A673 (cell line): Measurements from ENCODE around the gene SKI. TPM values are rescaled to one million over a fixed set of nuclear protein-coding genes. Genes with fewer than 3 reads are reported as not detected.
A peak's percentile ranks its signal among the peaks of the same experiment; 100 is the strongest.

Experiments used
- BruUV-seq: library from RNA; stranded (reverse); fragments of 400-500 nt; replicated peaks from 2 replicates; lab custom pipeline; 2021; lab: Mats Ljungman, UMichigan
- CTCF ChIA-PET: fragments of 300-600 bp; sonication (Branson Sonifier 250); formaldehyde crosslinking; loops from one replicate; lab custom pipeline; 2022; ENCODE audit warnings: antibody characterized with exemption; lab: Charles Lee
- POLR2A ChIA-PET: fragments of 300-600 bp; sonication (Branson Sonifier 250); formaldehyde crosslinking; loops from one replicate; lab custom pipeline; 2022; ENCODE audit warnings: antibody characterized with exemption; ENCODE audit not compliant: low non-redundant PET; lab: Charles Lee
- DNase-seq: peaks from one replicate; pipeline ENCODE4 v3.0.0-alpha.2; 2015; ENCODE audit warnings: low spot score
- H3K27ac ChIP-seq: fragments of 200-600 bp; sonication (generic); 2 replicates; pipeline ENCODE4 v1.5.1; 2016; ENCODE audit warnings: mixed run types, low read depth, mild to moderate bottlenecking, mixed read lengths, antibody characterized with exemption, low read length; ENCODE audit not compliant: poor library complexity, severe bottlenecking
- H3K27me3 ChIP-seq: fragments of 200-600 bp; sonication (generic); replicated peaks from 2 replicates; pipeline ENCODE4 v1.6.1; 2017; ENCODE audit warnings: mixed run types, low read depth, mild to moderate bottlenecking, mixed read lengths, antibody characterized with exemption, low read length; ENCODE audit not compliant: insufficient read depth, poor library complexity
- H3K36me3 ChIP-seq: fragments of 200-600 bp; sonication (generic); 2 replicates; pipeline ENCODE4 v1.6.1; 2016; ENCODE audit warnings: mixed run types, mild to moderate bottlenecking, mixed read lengths, antibody characterized with exemption, low read length; ENCODE audit not compliant: insufficient read depth, poor library complexity, severe bottlenecking
- H3K4me1 ChIP-seq: fragments of 200-600 bp; sonication (generic); 2 replicates; pipeline ENCODE4 v1.6.1; 2017; ENCODE audit warnings: mixed run types, mild to moderate bottlenecking, mixed read lengths, antibody characterized with exemption, low read length; ENCODE audit not compliant: insufficient read depth, poor library complexity, severe bottlenecking
- H3K4me3 ChIP-seq: fragments of 200-600 bp; sonication (generic); 2 replicates; pipeline ENCODE4 v1.5.1; 2016; ENCODE audit warnings: low read depth, mixed run types, mild to moderate bottlenecking, mixed read lengths, low read length; ENCODE audit not compliant: poor library complexity, severe bottlenecking
- H3K9me3 ChIP-seq: fragments of 200-600 bp; sonication (generic); 2 replicates; pipeline ENCODE4 v1.6.1; 2016; ENCODE audit warnings: mixed run types, low read depth, mild to moderate bottlenecking, mixed read lengths, antibody characterized with exemption, low read length; ENCODE audit not compliant: poor library complexity, severe bottlenecking
- CTCF ChIP-seq: fragments of 300-800, 200-600 bp; sonication (generic); conservative IDR thresholded peaks from 2 replicates; pipeline ENCODE4 v1.5.1; 2017; ENCODE audit warnings: low read depth, mild to moderate bottlenecking, antibody characterized with exemption, low read length, moderate library complexity, mixed read lengths
- EZH2 ChIP-seq: fragments of 200-600 bp; sonication (generic); IDR thresholded peaks from 2 replicates; pipeline ENCODE4 v1.6.1; 2017; ENCODE audit warnings: borderline replicate concordance, low read depth, mild to moderate bottlenecking, mixed read lengths, antibody characterized with exemption, low read length; ENCODE audit not compliant: poor library complexity, severe bottlenecking
- intact Hi-C: fragments of 100-400 bp; cut with micrococcal nuclease; formaldehyde crosslinking; loops from one replicate; pipeline ENCODE4 v1.10.0; 2022; ENCODE audit not compliant: unreplicated experiment
- total RNA-seq: library from RNA; stranded (reverse); gene quantifications from 2 replicates; pipeline ENCODE4 v1.2.3, GENCODE V29; 2021

SKI gene
- total RNA-seq, 1 experiment from 2014 or later: 88.1 TPM

- no TSS peak for BruUV-seq
- peak overlapping the region; percentile 74 for H3K27ac ChIP-seq
These were observed 28.9 kb upstream of the SKI start for GRCh38 chr1:2199042-2199810.

GRCh38 chr1:2200308-2200943, 27.7 kb upstream of the SKI start:
- H3K9me3 ChIP-seq: no peaks in the 10 kb centered on the region
- no TSS peak for BruUV-seq
- peaks cover 16% of the 10 kb centered on the region for H3K4me1 ChIP-seq
- H3K36me3 ChIP-seq: no peaks in the 10 kb centered on the region
- no peak for TF ChIP-seq EZH2
- no peak for TF ChIP-seq CTCF
- POLR2A ChIA-PET: no interaction called here
- no peak for DNase-seq
- CTCF ChIA-PET: interaction anchor here (1.9 kb wide), 1 partner anchor 181 kb away, joined by 29 read pairs; no protein-coding TSS in a partner anchor
- H3K4me3 ChIP-seq: no peak overlapping the region
- intact Hi-C loops: no loop called here
- no peaks in the 10 kb centered on the region for H3K27me3 ChIP-seq
- peak overlapping the region; percentile 16 for H3K27ac ChIP-seq

More at GRCh38 chr1:2199042-2199810, 28.9 kb upstream of the SKI start:
- DNase-seq: peak; percentile 93
- Histone ChIP-seq H3K4me3 (peak overlapping the region; percentile 51), H3K9me3 (no peaks in the 10 kb centered on the region), H3K36me3 (no peaks in the 10 kb centered on the region), H3K27me3 (no peaks in the 10 kb centered on the region), H3K4me1 (peaks cover 15% of the 10 kb centered on the region)
- peak; percentile 29; the same call in 1 of the 2 replicates for TF ChIP-seq CTCF
- no peak for TF ChIP-seq EZH2
- POLR2A ChIA-PET: interaction anchor here (0.6 kb wide), 2 partner anchors 25 to 155 kb away, joined by 9 to 10 read pairs; no protein-coding TSS in a partner anchor
- intact Hi-C loops: loop anchor here (5.0 to 10.0 kb wide), 2 partner anchors 116 to 348 kb away; no protein-coding TSS in a partner anchor
- CTCF ChIA-PET: interaction anchor here (0.6 to 1.9 kb wide), 5 partner anchors 13 to 1254 kb away, joined by 3 to 29 read pairs (median 3); no protein-coding TSS in a partner anchor

GRCh38 chr1:2201062-2201461, 27.1 kb upstream of the SKI start:
- no peak for DNase-seq
- H3K4me3 ChIP-seq: no peak overlapping the region
- CTCF ChIA-PET: no interaction called here
- no peaks in the 10 kb centered on the region for H3K9me3 ChIP-seq
- TF ChIP-seq EZH2 (no peak), CTCF (no peak)
- no peaks in the 10 kb centered on the region for H3K27me3 ChIP-seq
- no peak overlapping the region for H3K27ac ChIP-seq
- POLR2A ChIA-PET: no interaction called here
- peaks cover 20% of the 10 kb centered on the region for H3K4me1 ChIP-seq
- BruUV-seq: no TSS peak
- intact Hi-C loops: no loop called here
- H3K36me3 ChIP-seq: no peaks in the 10 kb centered on the region
